H1 (cell line): Measurements from ENCODE around the gene SH2D1B. TPM values are rescaled to one million over a fixed set of nuclear protein-coding genes. Genes with fewer than 3 reads are reported as not detected.

Experiments used
- CTCF ChIA-PET: fragments of 300-600 bp; sonication (Branson Sonifier 250); formaldehyde crosslinking; loops from one replicate; lab custom pipeline; 2021; ENCODE audit not compliant: partially characterized antibody; lab: Charles Lee
- POLR2A ChIA-PET: fragments of 300-600 bp; sonication (Branson Sonifier 250); formaldehyde crosslinking; loops from one replicate; lab custom pipeline; 2021; ENCODE audit warnings: inconsistent platforms; ENCODE audit not compliant: partially characterized antibody; lab: Charles Lee
- DNase-seq, 2 experiments: peaks; one replicate each; pipeline versions ENCODE4 v3.0.0 to v3.0.0-alpha.2; 2010 to 2022; ENCODE audit warnings: low spot score in 2 of 2, low read depth in 1 of 2, mixed read lengths in 1 of 2
- FAIRE-seq: peaks from 2 replicates; lab custom pipeline; 2011; peaks lifted over from hg19 to GRCh38; lab: Jason Lieb, UNC
- H2AFZ ChIP-seq: 2 replicates; pipeline ENCODE4 v1.8.1; 2012; ENCODE audit warnings: low read length, inconsistent platforms
- H2AK5ac ChIP-seq: 2 replicates; pipeline ENCODE4 v1.6.1; 2013; ENCODE audit warnings: low read depth, low read length
- H2BK120ac ChIP-seq: replicated peaks from 2 replicates; pipeline ENCODE3; 2013; ENCODE audit warnings: low read depth, low read length, inconsistent platforms
- H2BK12ac ChIP-seq: 2 replicates; pipeline ENCODE4 v1.6.1; 2013; ENCODE audit warnings: low read depth, low read length
- H2BK15ac ChIP-seq: 2 replicates; pipeline ENCODE4 v1.6.1; 2013; ENCODE audit warnings: low read length
- H2BK20ac ChIP-seq: 2 replicates; pipeline ENCODE4 v1.6.1; 2013; ENCODE audit warnings: low read length
- H2BK5ac ChIP-seq: 2 replicates; pipeline ENCODE4 v1.6.1; 2013; ENCODE audit warnings: low read depth, low read length
- H3K14ac ChIP-seq: 2 replicates; pipeline ENCODE4 v1.6.1; 2013; ENCODE audit warnings: inconsistent platforms; ENCODE audit not compliant: insufficient read length
- H3K18ac ChIP-seq: 2 replicates; pipeline ENCODE4 v1.6.1; 2013; ENCODE audit warnings: low read length; ENCODE audit errors: extremely low read depth
- H3K23ac ChIP-seq: 2 replicates; pipeline ENCODE4 v1.6.1; 2013; ENCODE audit warnings: inconsistent platforms; ENCODE audit not compliant: insufficient read length
- H3K23me2 ChIP-seq: 2 replicates; pipeline ENCODE4 v1.6.1; 2013; ENCODE audit warnings: low read depth, low read length
- H3K27ac ChIP-seq: 2 replicates; pipeline ENCODE4 v1.6.1; 2011; ENCODE audit warnings: low read depth, low read length, inconsistent platforms
- H3K27me3 ChIP-seq, 4 experiments: replicated peaks in 1 of 4; 1 replicate in 1 of 4; 2 replicates in 3 of 4; pipeline versions ENCODE4 v1.6.1 to v1.8.1; 2011 to 2013; ENCODE audit warnings: low read length in 3 of 4, mild to moderate bottlenecking in 3 of 4, inconsistent platforms in 2 of 4, mixed read lengths in 2 of 4, moderate library complexity in 1 of 4; ENCODE audit not compliant: control insufficient read depth in 3 of 4, insufficient read depth in 3 of 4; ENCODE audit errors: extremely low read depth in 1 of 4
- H3K36me3 ChIP-seq, 4 experiments: 2 replicates each; pipeline versions ENCODE4 v1.6.1 to v1.8.1; 2011 to 2013; ENCODE audit warnings: mild to moderate bottlenecking in 4 of 4, low read length in 3 of 4, moderate library complexity in 2 of 4, control low read depth in 1 of 4, inconsistent platforms in 1 of 4; ENCODE audit not compliant: insufficient read depth in 4 of 4, control insufficient read depth in 2 of 4
- H3K4ac ChIP-seq: replicated peaks from 2 replicates; pipeline ENCODE3; 2013; ENCODE audit warnings: low read length, low read depth, mixed read lengths, inconsistent platforms; ENCODE audit not compliant: insufficient read length
- H3K4me1 ChIP-seq, 4 experiments: replicated peaks in 1 of 4; 1 replicate in 1 of 4; 2 replicates in 3 of 4; pipeline versions ENCODE4 v1.6.1 to v1.8.1; 2011 to 2013; ENCODE audit warnings: low read length in 3 of 4, inconsistent platforms in 2 of 4, mixed read lengths in 1 of 4; ENCODE audit not compliant: insufficient read depth in 4 of 4, control insufficient read depth in 3 of 4
- H3K4me2 ChIP-seq, 2 experiments: 2 replicates each; pipeline versions ENCODE4 v1.6.1 to v1.8.1; 2011 to 2013; ENCODE audit warnings: low read depth in 2 of 2, low read length in 2 of 2, control low read depth in 1 of 2, inconsistent platforms in 1 of 2, mild to moderate bottlenecking in 1 of 2; ENCODE audit not compliant: insufficient read depth in 1 of 2
- H3K4me3 ChIP-seq, 4 experiments: fragments of 200-600, 300-600 bp in 1 of 4; sonication (generic), shearing (Covaris generic), sonication (Bioruptor Twin) in 1 of 4; 2 replicates each; pipeline versions ENCODE4 v1.5.1 to v1.8.1; 2011 to 2016; ENCODE audit warnings: low read length in 4 of 4, low read depth in 3 of 4, control low read depth in 2 of 4, inconsistent platforms in 2 of 4, mild to moderate bottlenecking in 2 of 4, mixed read lengths in 1 of 4, moderate library complexity in 1 of 4; ENCODE audit not compliant: insufficient read depth in 2 of 4; ENCODE audit errors: extremely low read depth in 1 of 4
- H3K56ac ChIP-seq: replicated peaks from 2 replicates; pipeline ENCODE3; 2013; ENCODE audit warnings: low read depth, mild to moderate bottlenecking, mixed read lengths, low read length, inconsistent platforms; ENCODE audit not compliant: insufficient read length
- H3K79me1 ChIP-seq: 2 replicates; pipeline ENCODE4 v1.6.1; 2013; ENCODE audit warnings: low read depth, low read length, control low read depth
- H3K79me2 ChIP-seq, 2 experiments: 2 replicates each; pipeline versions ENCODE4 v1.6.1 to v1.8.1; 2012 to 2013; ENCODE audit warnings: low read length in 2 of 2, mild to moderate bottlenecking in 2 of 2, inconsistent platforms in 1 of 2; ENCODE audit not compliant: insufficient read depth in 2 of 2, control insufficient read depth in 1 of 2
- H3K9ac ChIP-seq, 4 experiments: replicated peaks in 1 of 4; 1 replicate in 1 of 4; 2 replicates in 3 of 4; pipeline versions ENCODE4 v1.6.1 to v1.8.1; 2011 to 2013; ENCODE audit warnings: low read depth in 3 of 4, low read length in 3 of 4, control low read depth in 2 of 4, mild to moderate bottlenecking in 2 of 4, moderate library complexity in 2 of 4, inconsistent platforms in 1 of 4; ENCODE audit errors: extremely low read depth in 1 of 4
- H3K9me3 ChIP-seq, 2 experiments: 2 replicates each; pipeline versions ENCODE4 v1.6.1 to v1.8.1; 2012 to 2013; ENCODE audit warnings: mild to moderate bottlenecking in 2 of 2, moderate library complexity in 2 of 2, control low read depth in 1 of 2, inconsistent platforms in 1 of 2, low read depth in 1 of 2, low read length in 1 of 2, mixed read lengths in 1 of 2; ENCODE audit not compliant: insufficient read depth in 2 of 2
- H4K20me1 ChIP-seq, 2 experiments: replicated peaks in 1 of 2; 2 replicates each; pipeline versions ENCODE3 to v1.8.1; 2011 to 2013; ENCODE audit warnings: inconsistent platforms in 2 of 2, low read length in 2 of 2, mild to moderate bottlenecking in 1 of 2; ENCODE audit not compliant: insufficient read depth in 2 of 2, control insufficient read depth in 1 of 2
- H4K5ac ChIP-seq: 2 replicates; pipeline ENCODE4 v1.6.1; 2013; ENCODE audit warnings: low read length, low read depth, mixed read lengths, inconsistent platforms; ENCODE audit not compliant: insufficient read length
- H4K8ac ChIP-seq: 2 replicates; pipeline ENCODE4 v1.8.0; 2013; ENCODE audit warnings: mild to moderate bottlenecking, moderate library complexity, low read length, inconsistent platforms; ENCODE audit not compliant: insufficient read depth; ENCODE audit errors: extremely low read depth
- H4K91ac ChIP-seq: replicated peaks from 2 replicates; pipeline ENCODE3; 2013; ENCODE audit warnings: low read length, mixed read lengths, inconsistent platforms; ENCODE audit not compliant: insufficient read length
- CTCF ChIP-seq, 3 experiments: IDR thresholded peaks; 1 replicate in 2 of 3; 2 replicates in 1 of 3; pipeline versions ENCODE4 v1.5.1 to v1.6.1; 2011; ENCODE audit warnings: low read length in 3 of 3, mild to moderate bottlenecking in 3 of 3, inconsistent platforms in 2 of 3, low read depth in 1 of 3, moderate library complexity in 1 of 3; ENCODE audit not compliant: insufficient read depth in 1 of 3; ENCODE audit errors: control extremely low read depth in 1 of 3
- RAD21 ChIP-seq, 2 experiments: IDR thresholded peaks in 1 of 2; conservative IDR thresholded peaks in 1 of 2; 2 replicates each; pipeline ENCODE4 v1.6.1; 2011; ENCODE audit warnings: low read depth in 2 of 2, low read length in 2 of 2, improper control_type of control experiment in 1 of 2, inconsistent platforms in 1 of 2, mild to moderate bottlenecking in 1 of 2, moderate library complexity in 1 of 2
- SIX5 ChIP-seq: IDR thresholded peaks from 2 replicates; pipeline ENCODE4 v1.6.1; 2011; ENCODE audit warnings: mild to moderate bottlenecking, low read depth, low read length
- WGBS, 2 experiments: shearing (Covaris generic) in 1 of 2; methylation state at CpG; one replicate each; pipeline versions ENCODE4 v1.1.6 to v1.1.7; 2013 to 2015; ENCODE audit warnings: low lambda C conversion rate in 2 of 2, mixed read lengths in 2 of 2, inconsistent platforms in 1 of 2, low coverage in 1 of 2, missing lambda C conversion rate in 1 of 2; ENCODE audit not compliant: insufficient replicate concordance in 2 of 2, insufficient coverage in 1 of 2, insufficient read length in 1 of 2; ENCODE audit errors: extremely low coverage in 1 of 2, missing lambda C conversion rate in 1 of 2; 5-methylcytosine and 5-hydroxymethylcytosine counted together
- polyA plus RNA-seq, 7 experiments: library from polyadenylated mRNA; depleted of rRNA in 3 of 7; stranded (reverse) in 5 of 7; unstranded in 2 of 7; fragments of >200 nt in 5 of 7; fragments of 200-250 nt in 2 of 7; gene quantifications; 1 replicate in 5 of 7; 2 replicates in 1 of 7; 4 replicates in 1 of 7; pipeline versions ENCODE4 v1.2.1 to v1.2.3, GENCODE V29; 2011 to 2013; ENCODE audit warnings: missing spikeins in 2 of 7, mixed read lengths in 2 of 7
- total RNA-seq: library from RNA; stranded (reverse); fragmentation: NEBNext Ultra II Directional; extraction: Animal tissue kit (Norgen Biotek cat#: 25700); gene quantifications from 2 replicates; pipeline ENCODE4 v1.2.1, GENCODE V29; 2021

The SH2D1B gene
- total and polyA plus RNA-seq, 2 of the 8 experiments (the other 6 are each of a cell fraction or from before 2014, with no cell fraction given) = not detected

GRCh38 chr1:162391790-162392563, 20.0 kb downstream of the SH2D1B start:
- H3K36me3 ChIP-seq = no peaks in the 10 kb centered on the region
- 69% methylated on average over 4 of the region's 4 CpGs; no CpG with 5 or more reads in 1 of the 2 experiments for WGBS, 2 experiments
- H3K79me2 ChIP-seq = no peaks in the 10 kb centered on the region
- H3K9me3 ChIP-seq = no peaks in the 10 kb centered on the region
- CTCF ChIA-PET = interaction anchor here (0.6 to 6.4 kb wide), 42 partner anchors 9 to 718 kb away, joined by 3 to 46 read pairs (median 4); partner anchors contain the start of gene C1orf226
- H2AK5ac ChIP-seq = no peak overlapping the region
- no peak overlapping the region for H3K9ac ChIP-seq
- no peak overlapping the region for H3K18ac ChIP-seq
- H2BK5ac ChIP-seq = no peak overlapping the region
- peak; percentile 81 to 83 for TF ChIP-seq RAD21 (IDR thresholded peaks at IDR 0.05 in 1 of 2, conservative IDR thresholded peaks at IDR 0.05 in 1 of 2; ENCODE audit: low read depth in 2 of 2, low read length in 2 of 2)
- peak in 2 of 3 experiments; percentile 63 to 69; a peak in 3 of 4 replicates for TF ChIP-seq CTCF (IDR thresholded peaks at IDR 0.05; ENCODE audit: control extremely low read depth in 1 of 3, insufficient read depth in 1 of 3, low read depth in 1 of 3, low read length in 3 of 3)
- no peak for TF ChIP-seq SIX5
- H3K79me1 ChIP-seq = no peaks in the 10 kb centered on the region
- H3K4me3 ChIP-seq = no peak overlapping the region
- H2BK20ac ChIP-seq = no peak overlapping the region
- no peak overlapping the region for H3K14ac ChIP-seq
- H3K27ac ChIP-seq = no peak overlapping the region
- no peak overlapping the region for H3K23ac ChIP-seq
- no peak overlapping the region for H4K91ac ChIP-seq
- H4K8ac ChIP-seq = no peak overlapping the region
- no peaks in the 10 kb centered on the region for H3K23me2 ChIP-seq
- FAIRE-seq = no peak
- peaks cover 0 to 6% (median 1%) of the 10 kb centered on the region in 4 experiments; a peak in 4 of 7 replicates for H3K4me1 ChIP-seq
- no peak overlapping the region for H2BK120ac ChIP-seq
- H4K20me1 ChIP-seq = no peaks in the 10 kb centered on the region
- H3K4ac ChIP-seq = no peak overlapping the region
- no peak overlapping the region for H2AFZ ChIP-seq
- no peak overlapping the region for H2BK15ac ChIP-seq
- no peak overlapping the region for H3K56ac ChIP-seq
- no peak overlapping the region for H3K4me2 ChIP-seq
- no peaks in the 10 kb centered on the region for H3K27me3 ChIP-seq
- no peak overlapping the region for H4K5ac ChIP-seq
- no peak overlapping the region for H2BK12ac ChIP-seq
- POLR2A ChIA-PET = interaction anchor here (1.3 kb wide), 1 partner anchor 322 kb away, joined by 3 read pairs; the partner anchor contains the start of gene NOS1AP
- peak in 1 of 2 experiments; percentile 40 for DNase-seq
